OCI-M2 (cell line): Measurements from ENCODE around the gene KCNQ1.

Source experiments
- DNase-seq: peaks from one replicate; lab custom pipeline; 2025; ENCODE audit not compliant: unreplicated experiment; lab: John Stamatoyannopoulos, UW

Gene KCNQ1, protein sequence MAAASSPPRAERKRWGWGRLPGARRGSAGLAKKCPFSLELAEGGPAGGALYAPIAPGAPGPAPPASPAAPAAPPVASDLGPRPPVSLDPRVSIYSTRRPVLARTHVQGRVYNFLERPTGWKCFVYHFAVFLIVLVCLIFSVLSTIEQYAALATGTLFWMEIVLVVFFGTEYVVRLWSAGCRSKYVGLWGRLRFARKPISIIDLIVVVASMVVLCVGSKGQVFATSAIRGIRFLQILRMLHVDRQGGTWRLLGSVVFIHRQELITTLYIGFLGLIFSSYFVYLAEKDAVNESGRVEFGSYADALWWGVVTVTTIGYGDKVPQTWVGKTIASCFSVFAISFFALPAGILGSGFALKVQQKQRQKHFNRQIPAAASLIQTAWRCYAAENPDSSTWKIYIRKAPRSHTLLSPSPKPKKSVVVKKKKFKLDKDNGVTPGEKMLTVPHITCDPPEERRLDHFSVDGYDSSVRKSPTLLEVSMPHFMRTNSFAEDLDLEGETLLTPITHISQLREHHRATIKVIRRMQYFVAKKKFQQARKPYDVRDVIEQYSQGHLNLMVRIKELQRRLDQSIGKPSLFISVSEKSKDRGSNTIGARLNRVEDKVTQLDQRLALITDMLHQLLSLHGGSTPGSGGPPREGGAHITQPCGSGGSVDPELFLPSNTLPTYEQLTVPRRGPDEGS

DNA sequence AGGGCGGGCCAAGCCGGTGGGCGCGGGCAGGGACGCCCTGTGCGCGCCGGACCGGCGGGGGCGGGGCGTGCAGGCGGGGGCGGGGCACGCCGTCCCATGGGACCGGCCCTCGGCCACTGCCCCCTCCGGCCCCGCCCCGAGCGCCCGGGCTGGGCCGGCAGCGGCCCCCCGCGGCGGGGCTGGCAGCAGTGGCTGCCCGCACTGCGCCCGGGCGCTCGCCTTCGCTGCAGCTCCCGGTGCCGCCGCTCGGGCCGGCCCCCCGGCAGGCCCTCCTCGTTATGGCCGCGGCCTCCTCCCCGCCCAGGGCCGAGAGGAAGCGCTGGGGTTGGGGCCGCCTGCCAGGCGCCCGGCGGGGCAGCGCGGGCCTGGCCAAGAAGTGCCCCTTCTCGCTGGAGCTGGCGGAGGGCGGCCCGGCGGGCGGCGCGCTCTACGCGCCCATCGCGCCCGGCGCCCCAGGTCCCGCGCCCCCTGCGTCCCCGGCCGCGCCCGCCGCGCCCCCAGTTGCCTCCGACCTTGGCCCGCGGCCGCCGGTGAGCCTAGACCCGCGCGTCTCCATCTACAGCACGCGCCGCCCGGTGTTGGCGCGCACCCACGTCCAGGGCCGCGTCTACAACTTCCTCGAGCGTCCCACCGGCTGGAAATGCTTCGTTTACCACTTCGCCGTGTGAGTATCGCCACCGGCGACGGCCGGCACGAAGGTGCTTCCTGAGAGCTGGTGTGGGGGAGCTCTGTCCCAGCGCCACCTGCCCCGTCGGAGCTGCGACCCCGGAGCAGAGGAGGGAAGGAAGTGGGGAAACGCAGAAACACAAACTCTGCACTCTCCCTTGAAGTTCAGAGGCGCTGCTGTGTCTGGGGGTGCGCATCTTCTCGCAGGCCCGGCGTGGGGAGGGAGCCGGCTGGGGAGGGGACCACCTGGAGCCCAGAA lies at the start of gene KCNQ1:
KCNQ1 (plus strand) TSS at position 188 of the 925 bp plus-strand sequence; CDS start at position 279, 91 bp downstream.
- no peak for DNase-seq

DNA sequence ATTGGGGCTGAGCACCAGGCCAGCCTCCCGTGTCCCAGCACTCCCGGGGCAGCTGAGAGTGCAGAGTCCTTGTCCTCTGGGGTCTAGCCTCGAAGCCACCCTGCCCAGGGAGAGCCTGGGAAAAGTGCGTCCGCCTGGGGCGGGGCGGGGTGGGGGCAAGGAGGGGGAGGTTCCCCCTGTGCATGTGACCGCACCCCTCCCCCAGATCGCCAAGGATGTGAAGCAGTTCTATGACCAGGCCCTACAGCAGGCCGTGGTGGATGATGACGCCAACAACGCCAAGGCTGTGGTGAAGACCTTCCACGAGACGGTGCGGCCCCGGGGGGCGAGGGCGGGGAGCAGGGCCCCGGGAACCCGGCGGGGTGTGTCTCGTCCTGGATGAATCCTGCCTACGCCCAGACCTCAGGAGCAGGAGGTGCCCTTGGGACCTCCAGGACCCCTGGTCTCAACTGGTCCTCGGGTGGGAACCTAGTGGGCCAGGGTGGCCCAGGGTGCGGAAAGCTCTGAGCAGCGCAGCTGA lies 49.5 kb upstream of the KCNQ1 start:
- DNase-seq: no peak

DNA sequence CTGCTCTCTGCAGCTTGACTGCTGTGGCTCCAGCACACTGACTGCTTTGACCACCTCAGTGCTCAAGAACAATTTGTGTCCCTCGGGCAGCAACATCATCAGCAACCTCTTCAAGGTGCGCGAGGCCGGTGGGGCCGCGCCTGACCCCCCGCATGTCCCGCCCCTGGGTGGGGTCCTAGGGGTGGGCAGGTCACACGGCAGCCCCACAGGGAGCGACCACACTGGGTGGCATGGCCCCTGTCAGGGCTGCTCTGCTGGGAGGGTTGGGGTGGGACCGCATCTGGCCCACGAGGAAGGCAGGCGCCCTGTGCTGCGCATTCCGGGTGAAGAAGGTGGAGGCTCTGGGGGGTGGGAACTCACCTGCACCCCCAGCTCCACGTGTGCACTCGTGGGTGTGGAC lies 49.0 kb upstream of the KCNQ1 start:
- DNase-seq: no peak

DNA sequence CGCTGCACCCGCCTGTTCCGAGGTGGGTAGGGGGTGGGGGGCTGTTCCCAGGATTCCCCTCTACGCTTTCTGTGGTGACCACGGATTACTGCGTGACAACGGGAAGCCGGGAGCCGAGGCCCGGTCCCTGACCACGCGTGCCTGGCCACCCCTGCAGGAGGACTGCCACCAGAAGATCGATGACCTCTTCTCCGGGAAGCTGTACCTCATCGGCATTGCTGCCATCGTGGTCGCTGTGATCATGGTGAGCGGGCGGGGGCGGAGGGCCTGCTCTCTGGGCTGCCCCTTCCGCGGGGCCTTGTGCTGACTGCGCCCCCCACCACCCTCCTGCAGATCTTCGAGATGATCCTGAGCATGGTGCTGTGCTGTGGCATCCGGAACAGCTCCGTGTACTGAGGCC lies 48.3 kb upstream of the KCNQ1 start:
- DNase-seq: no peak

DNA sequence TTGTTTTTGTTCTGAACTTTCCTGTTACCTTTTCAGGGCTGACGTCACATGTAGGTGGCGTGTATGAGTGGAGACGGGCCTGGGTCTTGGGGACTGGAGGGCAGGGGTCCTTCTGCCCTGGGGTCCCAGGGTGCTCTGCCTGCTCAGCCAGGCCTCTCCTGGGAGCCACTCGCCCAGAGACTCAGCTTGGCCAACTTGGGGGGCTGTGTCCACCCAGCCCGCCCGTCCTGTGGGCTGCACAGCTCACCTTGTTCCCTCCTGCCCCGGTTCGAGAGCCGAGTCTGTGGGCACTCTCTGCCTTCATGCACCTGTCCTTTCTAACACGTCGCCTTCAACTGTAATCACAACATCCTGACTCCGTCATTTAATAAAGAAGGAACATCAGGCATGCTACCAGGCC lies 47.8 kb upstream of the KCNQ1 start:
- DNase-seq: no peak

DNA sequence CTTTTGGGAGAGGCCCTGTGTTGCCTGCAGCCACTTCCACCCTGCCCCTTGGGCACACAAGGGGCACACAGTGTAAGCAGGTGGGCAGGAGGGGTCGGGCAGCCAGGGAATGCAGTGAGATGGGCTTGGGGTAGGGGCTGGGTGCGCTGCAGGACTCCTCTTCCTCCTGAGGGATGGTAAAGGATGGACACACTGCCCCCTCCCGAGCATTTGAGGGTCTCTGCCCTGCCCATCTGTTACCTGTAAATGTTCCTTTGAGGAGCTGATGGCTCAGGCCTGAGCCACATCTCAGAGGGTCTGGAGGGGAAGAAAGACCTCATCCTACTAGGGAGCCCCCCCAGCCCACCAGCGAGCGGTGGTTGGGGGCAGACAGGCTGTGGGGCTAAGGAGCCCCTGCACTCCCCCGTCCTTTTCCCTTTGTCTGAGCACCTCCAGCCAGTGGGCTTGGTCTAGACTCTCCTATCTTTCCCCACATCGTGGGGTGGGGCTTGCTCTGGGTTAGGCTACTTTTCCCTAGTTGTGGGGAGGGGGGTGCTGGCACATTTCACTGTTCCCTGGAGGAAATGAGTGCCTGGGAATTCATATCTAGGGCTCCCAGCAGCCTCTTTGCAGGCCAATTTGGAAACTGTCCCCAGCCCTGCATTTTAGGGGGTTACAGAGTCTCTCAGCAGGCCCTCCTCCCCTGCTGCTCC lies 46.0 kb upstream of the KCNQ1 start:
- no peak for DNase-seq

DNA sequence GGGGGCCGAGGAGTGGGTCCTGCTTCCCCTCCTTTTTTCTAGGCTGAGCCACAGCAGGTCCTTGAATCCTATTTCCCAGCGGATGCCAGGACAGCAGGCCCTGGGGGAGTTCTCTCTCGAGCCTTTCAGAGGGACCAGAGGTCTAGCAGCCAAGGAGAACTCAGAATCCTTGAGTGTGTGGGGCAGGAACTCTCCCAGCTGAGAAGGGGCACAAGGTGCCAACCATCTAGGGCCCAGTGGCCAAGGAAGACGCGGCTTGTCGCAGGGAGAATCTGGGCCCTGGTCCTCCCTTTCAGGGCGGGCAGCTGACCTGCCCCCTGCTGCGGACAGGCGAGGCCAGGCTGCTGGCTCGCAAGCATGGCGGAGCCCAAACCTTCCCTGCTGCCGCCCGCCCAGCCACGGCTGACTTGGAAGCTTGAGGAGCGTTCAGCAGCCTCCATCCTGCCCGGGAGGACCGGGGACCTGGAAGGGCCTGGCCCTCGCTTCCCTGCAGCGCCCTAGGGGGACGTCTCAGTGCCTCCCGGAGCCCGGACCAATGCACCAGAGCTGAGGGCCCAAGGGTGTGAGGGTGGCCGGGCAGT lies 45.2 kb upstream of the KCNQ1 start:
- DNase-seq: no peak

DNA sequence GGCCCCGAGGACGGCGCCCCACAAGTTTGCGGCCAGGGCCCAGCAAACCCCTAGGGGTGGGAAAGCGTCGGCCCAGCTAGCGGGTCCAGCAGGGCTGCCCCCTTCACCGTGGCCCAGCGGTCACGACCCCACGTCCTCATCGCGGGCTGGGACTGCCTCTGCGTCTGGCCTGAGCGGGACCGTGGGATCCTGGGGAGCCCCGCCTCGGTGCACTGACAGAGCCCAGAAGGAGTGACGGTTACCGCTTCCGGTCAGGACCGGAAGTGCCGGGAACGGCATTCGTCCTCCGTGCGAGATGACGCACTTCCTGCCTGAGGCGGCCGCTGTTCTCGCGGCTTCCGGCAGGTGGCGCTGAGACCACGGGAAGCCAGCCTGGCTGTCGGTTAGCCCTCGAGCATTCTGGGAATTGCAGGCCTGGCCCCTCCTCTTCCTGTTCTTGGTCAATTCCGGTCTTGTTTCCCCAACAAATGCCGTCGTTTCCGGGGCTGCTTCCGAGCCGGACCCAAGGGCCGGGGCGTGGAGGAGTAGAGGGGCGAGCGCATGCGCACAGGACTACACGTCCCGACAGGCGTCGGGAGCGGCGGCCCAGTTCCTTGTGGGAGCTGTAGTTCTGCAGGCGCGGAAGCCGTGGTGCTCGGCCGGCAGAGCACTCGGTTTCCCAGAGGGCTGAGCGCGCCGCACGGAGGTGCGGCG lies 44.6 kb upstream of the KCNQ1 start, which contains the start of gene TSSC4:
TSSC4 (plus strand) TSS at position 682 of the 693 bp plus-strand sequence. CDS start 1,884 bp downstream, outside the sequence.
- DNase-seq: peak; percentile 79

DNA sequence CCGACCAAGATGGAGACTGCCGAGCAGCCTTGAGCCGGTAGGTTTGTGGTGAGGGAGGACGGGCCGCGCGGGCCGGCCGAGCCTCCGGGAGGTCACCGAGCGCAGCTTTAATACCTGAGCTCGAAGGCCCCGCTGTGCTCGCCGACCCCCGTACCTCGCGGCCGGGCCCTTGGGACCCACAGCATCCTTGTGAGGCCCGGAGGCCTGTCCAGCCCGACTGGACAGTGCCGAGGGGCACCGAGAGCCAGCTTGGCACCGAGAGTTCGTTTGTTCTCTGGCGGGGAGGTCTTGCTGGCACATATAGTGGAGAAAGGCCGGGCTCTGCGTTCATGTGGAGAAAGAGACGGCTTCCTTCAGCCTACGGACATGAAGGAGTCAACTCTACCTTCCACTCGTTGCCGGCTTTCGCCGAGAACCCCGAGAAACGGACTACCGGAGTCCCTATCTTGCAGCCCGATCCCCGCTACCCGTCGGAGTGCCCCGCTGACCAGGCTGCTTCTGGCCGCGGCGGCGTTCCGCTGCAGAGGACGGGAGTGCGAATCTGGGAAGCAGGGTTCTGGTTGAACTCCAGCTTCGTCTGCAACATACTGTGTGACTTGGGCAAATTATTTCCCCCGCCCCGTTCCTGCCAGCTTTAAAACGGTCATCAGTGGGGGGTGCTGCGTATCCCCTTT lies 43.9 kb upstream of the KCNQ1 start:
- DNase-seq: no peak

DNA sequence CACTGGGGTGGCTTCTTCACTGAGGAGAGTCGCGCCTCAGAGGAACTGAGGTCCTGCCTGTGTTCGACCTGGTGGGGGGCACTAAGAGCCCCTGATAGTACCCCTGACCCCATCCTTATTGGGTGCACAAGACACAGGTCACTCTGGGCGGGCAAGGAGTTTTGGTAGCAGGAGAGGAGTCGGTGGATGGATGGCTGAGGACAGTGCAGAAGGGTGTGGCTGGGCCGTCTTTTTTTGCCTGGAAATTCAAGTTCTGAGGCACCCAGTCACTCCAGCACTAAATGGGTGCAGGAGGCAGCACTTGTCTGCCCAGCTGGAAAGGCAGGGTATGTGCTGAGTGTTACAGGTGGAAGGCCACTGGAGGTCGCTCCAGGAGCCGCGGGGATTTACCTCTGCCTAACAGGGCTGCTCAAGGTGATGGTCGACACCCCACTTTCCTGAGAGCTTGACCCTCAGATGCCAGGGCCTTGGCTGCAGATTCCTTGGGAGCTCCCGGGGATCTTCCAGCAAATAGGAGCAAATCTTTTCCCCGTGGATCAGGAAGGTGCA lies 43.3 kb upstream of the KCNQ1 start:
- no peak for DNase-seq

DNA sequence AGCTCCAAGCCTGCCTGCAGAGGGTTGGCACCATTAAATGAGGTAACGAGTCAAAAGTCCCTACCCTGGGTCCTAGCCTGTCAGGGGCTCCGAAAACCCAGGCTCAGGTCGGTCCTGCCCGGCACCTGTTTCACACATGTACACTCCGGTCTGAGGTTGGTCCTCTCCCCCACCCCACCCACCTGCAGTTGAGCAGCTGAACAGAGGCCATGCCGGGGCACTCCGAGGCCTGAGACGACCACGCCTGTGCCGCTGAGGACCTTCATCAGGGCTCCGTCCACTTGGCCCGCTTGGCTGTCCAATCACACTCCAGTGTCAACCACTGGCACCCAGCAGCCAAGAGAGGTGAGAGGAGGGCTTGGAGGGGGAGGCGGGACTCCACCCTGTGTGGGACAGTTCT lies 42.7 kb upstream of the KCNQ1 start:
- no peak for DNase-seq

DNA sequence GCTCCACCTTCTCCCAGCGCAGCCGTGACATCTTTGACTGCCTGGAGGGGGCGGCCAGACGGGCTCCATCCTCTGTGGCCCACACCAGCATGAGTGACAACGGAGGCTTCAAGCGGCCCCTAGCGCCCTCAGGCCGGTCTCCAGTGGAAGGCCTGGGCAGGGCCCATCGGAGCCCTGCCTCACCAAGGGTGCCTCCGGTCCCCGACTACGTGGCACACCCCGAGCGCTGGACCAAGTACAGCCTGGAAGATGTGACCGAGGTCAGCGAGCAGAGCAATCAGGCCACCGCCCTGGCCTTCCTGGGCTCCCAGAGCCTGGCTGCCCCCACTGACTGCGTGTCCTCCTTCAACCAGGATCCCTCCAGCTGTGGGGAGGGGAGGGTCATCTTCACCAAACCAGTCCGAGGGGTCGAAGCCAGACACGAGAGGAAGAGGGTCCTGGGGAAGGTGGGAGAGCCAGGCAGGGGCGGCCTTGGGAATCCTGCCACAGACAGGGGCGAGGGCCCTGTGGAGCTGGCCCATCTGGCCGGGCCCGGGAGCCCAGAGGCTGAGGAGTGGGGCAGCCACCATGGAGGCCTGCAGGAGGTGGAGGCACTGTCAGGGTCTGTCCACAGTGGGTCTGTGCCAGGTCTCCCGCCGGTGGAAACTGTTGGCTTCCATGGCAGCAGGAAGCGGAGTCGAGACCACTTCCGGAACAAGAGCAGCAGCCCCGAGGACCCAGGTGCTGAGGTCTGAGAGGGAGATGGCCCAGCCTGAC lies 41.7 kb upstream of the KCNQ1 start:
- no peak for DNase-seq

DNA sequence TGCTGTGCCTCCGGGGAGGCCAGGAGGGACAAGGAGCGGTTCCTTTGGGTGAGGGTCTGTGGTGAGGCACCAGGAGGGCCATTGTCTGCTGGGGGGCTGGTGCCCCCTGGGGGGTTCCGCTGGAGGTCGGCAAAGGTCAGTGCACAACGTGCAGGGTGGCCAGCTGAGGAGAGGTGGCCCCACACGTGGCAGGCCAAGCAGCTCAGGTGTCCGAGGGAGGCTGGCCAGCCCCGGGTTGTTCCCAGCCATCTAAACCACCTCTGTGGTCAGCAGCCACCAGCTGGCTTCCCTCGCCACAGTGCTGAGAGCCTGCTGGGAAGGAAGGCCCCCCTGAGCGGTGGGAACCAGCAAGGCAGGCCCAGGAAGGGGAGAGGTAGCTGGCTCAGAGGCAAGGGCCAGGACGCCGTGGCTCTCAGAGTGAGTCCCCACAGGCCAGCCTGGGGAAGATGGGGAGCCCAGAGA lies 40.0 kb upstream of the KCNQ1 start:
- no peak for DNase-seq

DNA sequence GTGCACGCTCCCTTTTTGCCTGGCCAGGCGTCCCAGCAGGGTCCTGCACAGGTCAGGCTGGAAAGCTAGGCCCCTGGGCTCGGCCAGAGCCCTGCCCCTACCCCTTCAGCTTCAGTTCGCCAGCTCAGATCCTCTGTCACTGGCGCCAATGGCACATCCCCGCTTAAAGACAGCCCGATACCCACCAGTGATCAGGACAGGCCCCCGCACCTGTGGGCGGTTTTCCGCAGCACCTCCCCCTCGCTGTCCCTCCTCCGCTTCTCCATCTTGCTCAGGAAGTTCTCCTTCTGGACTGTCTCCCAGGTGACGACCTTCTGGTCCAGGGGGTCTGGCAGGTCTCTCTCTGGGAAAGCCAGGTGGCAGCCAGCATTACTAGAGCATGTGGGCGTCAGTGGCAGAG lies 38.4 kb upstream of the KCNQ1 start:
- DNase-seq: no peak

DNA sequence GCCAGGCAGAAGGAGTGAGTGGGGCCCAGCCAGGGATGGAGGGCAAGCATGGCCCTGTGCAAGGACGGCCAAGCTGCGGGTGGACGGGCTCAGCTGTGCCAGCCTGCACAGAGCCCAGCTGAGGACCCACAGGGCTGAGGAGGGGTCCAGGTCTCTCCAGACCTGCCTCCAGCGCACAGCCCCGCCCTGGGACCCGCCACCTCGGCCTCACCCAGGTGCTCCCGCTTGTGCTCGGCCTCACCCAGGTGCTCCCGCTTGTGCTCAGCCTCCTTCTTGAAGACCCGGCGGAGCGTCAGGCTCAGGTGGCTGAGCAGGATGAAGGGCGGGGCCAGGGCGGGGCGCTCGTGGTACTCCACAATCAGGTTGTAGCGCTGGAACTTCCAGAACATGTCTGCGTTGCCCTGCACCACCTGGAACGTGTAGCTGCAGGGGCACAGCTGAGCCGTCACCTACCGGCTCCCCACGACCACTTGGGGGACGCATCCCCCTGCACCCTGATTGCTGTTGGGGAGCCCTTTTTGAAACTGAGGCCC lies 37.9 kb upstream of the KCNQ1 start:
- DNase-seq: no peak

DNA sequence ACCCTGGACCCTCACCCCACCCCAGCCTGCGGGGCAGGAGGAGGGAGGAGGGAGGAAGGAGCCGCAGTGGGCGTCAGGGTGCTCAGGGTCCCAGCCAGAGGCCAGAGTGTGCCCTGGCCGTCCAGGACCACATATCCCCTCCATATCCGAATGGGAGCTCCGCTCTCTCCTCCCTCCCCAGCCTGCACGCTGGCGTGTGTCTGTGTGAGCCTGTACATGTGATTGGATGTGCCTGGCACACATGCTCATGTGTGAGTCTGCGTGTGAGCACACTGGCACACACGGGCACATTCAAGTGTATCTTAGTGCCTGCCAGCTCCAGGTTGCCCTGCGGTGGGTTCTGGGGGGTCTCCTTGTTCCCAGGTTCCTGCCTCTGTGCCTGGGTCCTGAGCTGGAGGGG lies 36.1 kb upstream of the KCNQ1 start:
- DNase-seq: no peak

DNA sequence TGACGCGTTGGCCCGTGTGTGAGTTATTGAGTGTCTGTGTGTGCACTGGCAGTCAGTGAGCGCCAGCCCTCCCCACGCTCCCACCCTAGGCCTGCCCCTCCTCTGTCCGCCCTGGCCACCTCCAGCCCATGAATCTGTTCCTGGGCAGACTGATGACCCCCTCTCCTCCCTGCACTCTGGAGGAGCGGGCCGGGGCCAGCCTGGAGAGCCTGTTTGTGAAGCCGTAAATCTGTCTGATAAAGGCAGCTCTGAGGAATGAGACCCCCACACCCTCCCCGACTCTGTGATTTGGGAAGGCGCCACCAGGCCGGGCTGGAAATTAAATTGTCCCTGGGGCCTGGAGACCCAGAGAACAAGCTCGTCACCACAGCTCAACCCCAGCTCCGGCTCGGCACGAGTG lies 35.7 kb upstream of the KCNQ1 start:
- no peak for DNase-seq
